Mucosa of descending colon (tissue), 3 donors: ENCODE measurements around the gene HILPDA. TPM values are rescaled to one million over a fixed set of nuclear protein-coding genes. Genes with fewer than 3 reads are reported as not detected.
"Not testable (repeated sequence)": the region's sequence is repeated elsewhere in the genome, so short reads cannot be mapped to it uniquely, and the experiment has no call there.

ENCODE experiments used
- ATAC-seq: fragments of 200-7000 bp; cut with Tn5 transposase; one replicate; pipeline ENCODE4 v1.9.1; 2020; ENCODE audit warnings: mild to moderate bottlenecking, moderate library complexity
- DNase-seq, 3 donors: peaks; one replicate each; pipeline ENCODE4 v3.0.0-alpha.2; 2020
- H3K36me3 ChIP-seq: fragments of 200-600 bp; one replicate; pipeline ENCODE4 v1.8.0; 2021; ENCODE audit warnings: low read depth, mild to moderate bottlenecking
- H3K4me1 ChIP-seq: fragments of 200-600 bp; one replicate; pipeline ENCODE4 v1.8.0; 2021; ENCODE audit warnings: low read depth, mild to moderate bottlenecking
- H3K4me3 ChIP-seq: fragments of 200-600 bp; one replicate; pipeline ENCODE4 v1.8.0; 2021; ENCODE audit warnings: mild to moderate bottlenecking
- H3K9me3 ChIP-seq: fragments of 200-600 bp; one replicate; pipeline ENCODE4 v1.8.0; 2021; ENCODE audit warnings: mild to moderate bottlenecking
- CTCF ChIP-seq: fragments of 200-600 bp; IDR thresholded peaks from one replicate; pipeline ENCODE4 v1.8.0; 2022; ENCODE audit warnings: antibody characterized with exemption, mild to moderate bottlenecking
- intact Hi-C, 2 donors: fragments of 100-400 bp; cut with DNase I in 1 of 2; cut with micrococcal nuclease in 1 of 2; formaldehyde crosslinking; loops; one replicate each; pipeline versions ENCODE4 v1.11.0 to v1.11.1; 2022; cut with DNase I, micrococcal nuclease
- total RNA-seq, 3 donors: library from RNA; stranded (reverse); fragmentation: NEBNext Ultra II Directional in 2 of 3; extraction: Animal tissue kit (Norgen Biotek cat#: 25700) in 2 of 3; gene quantifications; one replicate each; pipeline versions ENCODE4 v1.2.1 to v1.2.4, GENCODE V29; 2021 to 2023
- donor health status: DM: no; HTN: no; CAD: no; lungs with moderate emphysema.
- donor health status: DM: no; HTN: no; CAD: no.
- donor health status: DM: no; HTN: yes; CAD: no.

HILPDA gene
- total RNA-seq, 3 donors from 2014 or later, result 5.8 to 9.8 (median 6.6) TPM

GRCh38 chr7:128452552-128452951 lies 3.1 kb upstream of the HILPDA start:
- no peaks in the 10 kb centered on the region for H3K36me3 ChIP-seq
- ATAC-seq (no peak), DNase-seq (no peak)
- no peak overlapping the region for H3K4me3 ChIP-seq
- no peaks in the 10 kb centered on the region for H3K9me3 ChIP-seq
- intact Hi-C loops, result no loop called here
- no peak for TF ChIP-seq CTCF
- peaks cover 23% of the 10 kb centered on the region for H3K4me1 ChIP-seq

- H3K4me1 ChIP-seq, result peaks cover 32% of the 10 kb centered on the region
- intact Hi-C loops, result no loop called here
- H3K9me3 ChIP-seq, result no peaks in the 10 kb centered on the region
- DNase-seq, result peak; percentile 55 to 79 (median 64)
- no peak overlapping the region for H3K4me3 ChIP-seq
- ATAC-seq, result no peak
- H3K36me3 ChIP-seq, result no peaks in the 10 kb centered on the region
- TF ChIP-seq CTCF, result no peak
Observed at GRCh38 chr7:128453836-128454804, 1.6 kb upstream of the HILPDA start.

GRCh38 chr7:128454808-128455542 lies 703 bp upstream of the HILPDA start:
- no peaks in the 10 kb centered on the region for H3K36me3 ChIP-seq
- H3K9me3 ChIP-seq, result no peaks in the 10 kb centered on the region
- H3K4me1 ChIP-seq, result peaks cover 32% of the 10 kb centered on the region
- intact Hi-C loops, result no loop called here
- ATAC-seq, result no peak
- no peak for TF ChIP-seq CTCF
- DNase-seq, result peak in 1 of 3 donors; percentile 31
- H3K4me3 ChIP-seq, result peak overlapping the region; percentile 67

- peak overlapping the region; percentile 67 for H3K4me3 ChIP-seq
- peaks cover 32% of the 10 kb centered on the region for H3K4me1 ChIP-seq
- no peaks in the 10 kb centered on the region for H3K36me3 ChIP-seq
- ATAC-seq (peak; percentile 33), DNase-seq (no peak)
- intact Hi-C loops, result no loop called here
- no peak for TF ChIP-seq CTCF
- H3K9me3 ChIP-seq, result no peaks in the 10 kb centered on the region
Observed at GRCh38 chr7:128456255-128456725, 612 bp downstream of the HILPDA start.

- H3K4me3 ChIP-seq, H3K36me3 ChIP-seq, H3K9me3 ChIP-seq, ATAC-seq, intact Hi-C loops, DNase-seq: not testable (repeated sequence)
- H3K4me1 ChIP-seq, result peaks cover 32% of the 10 kb centered on the region
Observed at GRCh38 chr7:128457385-128457784, 1.7 kb downstream of the HILPDA start.
